Breast epithelium (tissue), 4 donors: ENCODE data around the gene CCDC183. TPM values are rescaled to one million over a fixed set of nuclear protein-coding genes. Genes with fewer than 3 reads are reported as not detected.

Experiments used
- DNase-seq, 2 donors: peaks; one replicate each; pipeline ENCODE4 v3.0.0-alpha.2; 2019; ENCODE audit warnings: low spot score in 2 of 2
- H3K27ac ChIP-seq, 2 donors: fragments of 200-600 bp; sonication (generic) in 1 of 2; one replicate each; pipeline ENCODE4 v1.5.1; 2016 to 2019; ENCODE audit warnings: mild to moderate bottlenecking in 1 of 2
- H3K27me3 ChIP-seq, 2 donors: fragments of 200-600 bp; sonication (generic) in 1 of 2; one replicate each; pipeline versions ENCODE4 v1.5.1 to v1.6.0; 2017 to 2019; ENCODE audit warnings: control low read depth in 1 of 2, mild to moderate bottlenecking in 1 of 2
- H3K36me3 ChIP-seq: fragments of 200-600 bp; one replicate; pipeline ENCODE4 v1.5.1; 2019
- H3K4me1 ChIP-seq, 2 donors: fragments of 200-600 bp; sonication (generic); one replicate each; pipeline ENCODE4 v1.5.1; 2016 to 2019; ENCODE audit warnings: control low read depth in 1 of 2
- H3K4me3 ChIP-seq, 3 donors: fragments of 200-600 bp; sonication (generic); 1 replicate in 2 of 3; 2 replicates in 1 of 3; pipeline ENCODE4 v1.5.1; 2016 to 2019; ENCODE audit warnings: mild to moderate bottlenecking in 3 of 3, moderate library complexity in 2 of 3
- H3K9me3 ChIP-seq, 2 donors: fragments of 200-600 bp; sonication (generic) in 1 of 2; one replicate each; pipeline ENCODE4 v1.5.1; 2016 to 2019; ENCODE audit warnings: control low read depth in 1 of 2
- CTCF ChIP-seq, 3 donors: fragments of 450-650 bp; IDR thresholded peaks; one replicate each; pipeline ENCODE4 v1.5.1; 2016 to 2017; ENCODE audit warnings: antibody characterized with exemption in 3 of 3, mild to moderate bottlenecking in 3 of 3, moderate library complexity in 3 of 3
- POLR2A ChIP-seq: fragments of 450-650 bp; IDR thresholded peaks from one replicate; pipeline ENCODE4 v1.6.1; 2016; ENCODE audit warnings: antibody characterized with exemption, mild to moderate bottlenecking, moderate library complexity
- POLR2AphosphoS5 ChIP-seq, 3 donors: sonication (generic); formaldehyde crosslinking; IDR thresholded peaks; one replicate each; pipeline ENCODE4 v1.6.1; 2017; ENCODE audit warnings: antibody characterized with exemption in 3 of 3
- intact Hi-C: fragments of 100-400 bp; cut with DNase I; formaldehyde crosslinking; loops from one replicate; pipeline ENCODE4 v1.15.1; 2023; ENCODE audit warnings: low total_unique reads
- total RNA-seq, 3 donors: library from RNA; depleted of rRNA; stranded (reverse); fragments of >200 nt; gene quantifications; one replicate each; pipeline ENCODE4 v1.1.0, GENCODE V29; 2016

CCDC183 gene
- total RNA-seq, 3 donors from 2014 or later = 0.64 to 5.7 (median 5.6) TPM

DNA sequence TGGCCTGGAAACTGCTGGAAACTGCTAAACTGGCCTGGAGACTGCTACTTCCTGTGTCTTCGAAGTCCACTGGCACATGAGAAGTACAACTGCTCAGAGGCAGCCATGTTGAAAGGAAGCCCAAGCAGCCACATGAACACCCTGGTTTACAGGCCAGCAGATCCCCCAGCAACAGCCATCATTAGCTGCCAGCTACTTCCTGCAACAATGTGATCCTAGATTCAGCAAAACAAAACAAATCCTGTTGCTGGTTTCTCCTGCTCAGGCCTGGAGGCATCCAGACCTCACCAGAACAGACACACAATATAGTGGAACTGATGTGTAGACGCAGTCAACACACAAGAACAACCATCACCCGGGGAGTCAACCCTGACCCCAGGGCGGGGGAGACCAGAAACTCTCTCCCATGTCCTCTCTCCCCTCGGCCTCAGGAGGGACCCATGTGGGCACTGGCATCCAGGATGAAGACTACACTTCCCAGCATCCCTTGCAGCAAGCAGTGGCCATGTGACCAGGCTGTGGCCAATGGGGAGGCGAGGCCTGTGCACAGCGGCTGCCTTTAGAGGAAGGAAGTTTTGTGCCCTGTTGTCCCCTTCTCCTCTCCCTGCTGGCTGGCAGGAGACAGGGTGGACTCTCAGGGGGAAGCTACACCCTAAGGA is 22.6 kb upstream of the CCDC183 start:
- TF ChIP-seq CTCF (IDR thresholded peaks at IDR 0.05) = no peak
- TF ChIP-seq POLR2AphosphoS5 (IDR thresholded peaks at IDR 0.05) = no peak
- TF ChIP-seq POLR2A = no peak
- intact Hi-C loops = no loop called here

GRCh38 chr9:136774416-136775045 is 21.6 kb upstream of the CCDC183 start:
- TF ChIP-seq POLR2A (no peak), CTCF (IDR thresholded peaks at IDR 0.05) (no peak), POLR2AphosphoS5 (IDR thresholded peaks at IDR 0.05) (no peak)
- no peak for DNase-seq
- H3K9me3 ChIP-seq = peaks cover 7 to 13% of the 10 kb centered on the region in 2 donors
- no peaks in the 10 kb centered on the region for H3K36me3 ChIP-seq
- H3K27ac ChIP-seq = no peak overlapping the region
- intact Hi-C loops = no loop called here
- H3K4me3 ChIP-seq = no peak overlapping the region
- no peaks in the 10 kb centered on the region for H3K27me3 ChIP-seq
- H3K4me1 ChIP-seq = no peaks in the 10 kb centered on the region

More for the DNA sequence above, 22.6 kb upstream of the CCDC183 start:
- Histone ChIP-seq H3K4me1 (no peaks in the 10 kb centered on the region), H3K36me3 (no peaks in the 10 kb centered on the region), H3K27ac (no peak overlapping the region), H3K9me3 (peaks cover 7 to 13% of the 10 kb centered on the region in 2 donors), H3K27me3 (no peaks in the 10 kb centered on the region), H3K4me3 (no peak overlapping the region)
- no peak for DNase-seq

DNA sequence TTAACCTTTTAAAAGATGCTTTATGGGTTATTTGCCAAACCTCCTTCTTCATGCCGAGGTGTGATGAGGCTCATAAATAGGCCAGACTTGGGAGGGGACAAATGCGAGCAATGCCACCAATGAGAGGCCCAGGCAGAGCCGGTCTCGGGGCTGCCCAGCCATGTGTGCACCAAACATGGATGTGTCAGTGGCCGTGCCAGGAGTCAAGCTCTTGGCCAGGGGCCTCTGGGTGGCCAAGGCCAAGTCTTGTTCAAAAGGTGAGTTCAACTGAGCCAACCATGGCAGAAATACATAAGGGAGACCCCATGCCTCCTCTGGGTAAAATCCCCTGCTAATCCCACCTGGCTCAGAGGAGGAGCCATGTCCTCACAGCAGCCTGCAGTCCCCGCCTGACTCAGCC is 20.9 kb upstream of the CCDC183 start:
- TF ChIP-seq CTCF (IDR thresholded peaks at IDR 0.05) = no peak
- no peak for TF ChIP-seq POLR2AphosphoS5 (IDR thresholded peaks at IDR 0.05)
- TF ChIP-seq POLR2A = no peak
- intact Hi-C loops = no loop called here
- no peaks in the 10 kb centered on the region for H3K4me1 ChIP-seq
- H3K9me3 ChIP-seq = peaks cover 7 to 13% of the 10 kb centered on the region in 2 donors
- H3K36me3 ChIP-seq = no peaks in the 10 kb centered on the region
- H3K4me3 ChIP-seq = no peak overlapping the region
- no peak overlapping the region for H3K27ac ChIP-seq
- no peak for DNase-seq
- H3K27me3 ChIP-seq = no peaks in the 10 kb centered on the region

GRCh38 chr9:136776947-136777346 is 19.2 kb upstream of the CCDC183 start:
- DNase-seq = no peak
- no peak overlapping the region for H3K4me3 ChIP-seq
- peaks cover 7 to 13% of the 10 kb centered on the region in 2 donors for H3K9me3 ChIP-seq
- no peak for TF ChIP-seq POLR2AphosphoS5 (IDR thresholded peaks at IDR 0.05)
- TF ChIP-seq CTCF (IDR thresholded peaks at IDR 0.05) = no peak
- no peak for TF ChIP-seq POLR2A
- intact Hi-C loops = no loop called here
- H3K27ac ChIP-seq = no peak overlapping the region
- no peaks in the 10 kb centered on the region for H3K27me3 ChIP-seq
- H3K4me1 ChIP-seq = no peaks in the 10 kb centered on the region
- no peaks in the 10 kb centered on the region for H3K36me3 ChIP-seq

DNA sequence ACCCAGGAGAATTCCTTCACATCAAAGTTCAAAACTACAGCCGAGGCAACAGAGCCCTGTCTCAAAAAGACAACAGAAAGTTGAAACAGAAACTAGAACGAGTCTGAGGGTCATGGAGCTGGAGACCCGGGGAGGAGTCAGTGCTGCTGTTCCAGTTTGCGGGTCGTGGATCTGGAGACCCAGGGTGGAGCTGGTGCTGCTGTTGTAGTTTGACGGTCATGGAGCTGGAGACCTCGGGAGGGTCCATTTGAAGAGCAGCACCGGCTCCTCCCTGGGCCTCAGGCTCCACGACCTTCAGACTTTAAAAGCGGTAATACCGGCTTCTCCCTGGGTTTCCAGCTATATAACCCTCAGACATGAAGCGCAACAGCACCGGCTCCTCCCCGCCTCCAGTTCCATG is 18.8 kb upstream of the CCDC183 start:
- intact Hi-C loops = no loop called here
- Histone ChIP-seq H3K4me1 (no peaks in the 10 kb centered on the region), H3K4me3 (no peak overlapping the region), H3K27ac (no peak overlapping the region), H3K27me3 (no peaks in the 10 kb centered on the region), H3K36me3 (no peaks in the 10 kb centered on the region), H3K9me3 (peaks cover 7 to 13% of the 10 kb centered on the region in 2 donors)
- DNase-seq = no peak
- no peak for TF ChIP-seq POLR2AphosphoS5 (IDR thresholded peaks at IDR 0.05)
- no peak for TF ChIP-seq CTCF (IDR thresholded peaks at IDR 0.05)
- no peak for TF ChIP-seq POLR2A
